Esophagus muscularis mucosa (tissue), 4 donors: Measurements from ENCODE around the gene SSBP4. TPM values are rescaled to one million over a fixed set of nuclear protein-coding genes. Genes with fewer than 3 reads are reported as not detected.
A peak's percentile ranks its signal among the peaks of the same experiment; 100 is the strongest.

Source experiments
- DNase-seq: peaks from one replicate; pipeline ENCODE4 v3.0.0-alpha.2; 2017; ENCODE audit errors: extremely low spot score
- H3K27ac ChIP-seq, 4 donors: fragments of 200-600 bp; sonication (generic); replicated peaks in 1 of 4; 1 replicate in 3 of 4; 2 replicates in 1 of 4; pipeline ENCODE4 v1.5.1; 2016 to 2019; ENCODE audit warnings: mild to moderate bottlenecking in 1 of 4
- H3K27me3 ChIP-seq, 4 donors: fragments of 200-600 bp; sonication (generic); one replicate each; pipeline versions ENCODE4 v1.5.1 to v1.6.0; 2016 to 2019
- H3K36me3 ChIP-seq, 4 donors: fragments of 200-600 bp; sonication (generic); one replicate each; pipeline ENCODE4 v1.5.1; 2016 to 2019
- H3K4me1 ChIP-seq, 4 donors: fragments of 200-600 bp; sonication (generic); one replicate each; pipeline ENCODE4 v1.5.1; 2016 to 2019
- H3K4me3 ChIP-seq, 4 donors: fragments of 200-600 bp; sonication (generic); 1 replicate in 2 of 4; 2 replicates in 2 of 4; pipeline ENCODE4 v1.5.1; 2016 to 2019; ENCODE audit warnings: mild to moderate bottlenecking in 4 of 4, moderate library complexity in 1 of 4
- H3K9me3 ChIP-seq, 4 donors: fragments of 200-600 bp; sonication (generic); 1 replicate in 3 of 4; 2 replicates in 1 of 4; pipeline ENCODE4 v1.5.1; 2016 to 2019
- EP300 ChIP-seq: sonication (generic); formaldehyde crosslinking; IDR thresholded peaks from one replicate; pipeline ENCODE4 v1.6.1; 2017; ENCODE audit warnings: antibody characterized with exemption
- POLR2A ChIP-seq: fragments of 450-650 bp; IDR thresholded peaks from one replicate; pipeline ENCODE4 v1.6.1; 2017; ENCODE audit warnings: antibody characterized with exemption, moderate library complexity, mild to moderate bottlenecking, low read depth
- POLR2AphosphoS5 ChIP-seq, 2 donors: sonication (generic); formaldehyde crosslinking; IDR thresholded peaks; one replicate each; pipeline ENCODE4 v1.6.1; 2017; ENCODE audit warnings: antibody characterized with exemption in 2 of 2
- WGBS: methylation state at CpG from one replicate; pipeline ENCODE4 v1.1.5; 2018; 5-methylcytosine and 5-hydroxymethylcytosine counted together
- intact Hi-C: fragments of 100-400 bp; cut with DNase I; formaldehyde crosslinking; loops from one replicate; pipeline ENCODE4 v1.15.1; 2023
- total RNA-seq, 4 donors: library from RNA; depleted of rRNA; stranded (reverse); fragments of >200 nt; gene quantifications; one replicate each; pipeline versions ENCODE4 v1.1.0 to v1.2.1, GENCODE V29; 2016
- TF ChIP-seq, protein P1 (sequence below), 3 experiments: fragments of 200-600 bp in 2 of 3; fragments of 450-650 bp in 1 of 3; sonication (generic) in 2 of 3; IDR thresholded peaks; one replicate each; pipeline ENCODE4 v1.5.1; 2017 to 2019; ENCODE audit warnings: antibody characterized with exemption in 3 of 3, mild to moderate bottlenecking in 2 of 3, moderate library complexity in 1 of 3

SSBP4 gene
- total RNA-seq, 4 donors from 2014 or later, result 53.2 to 109 (median 77.8) TPM

DNA sequence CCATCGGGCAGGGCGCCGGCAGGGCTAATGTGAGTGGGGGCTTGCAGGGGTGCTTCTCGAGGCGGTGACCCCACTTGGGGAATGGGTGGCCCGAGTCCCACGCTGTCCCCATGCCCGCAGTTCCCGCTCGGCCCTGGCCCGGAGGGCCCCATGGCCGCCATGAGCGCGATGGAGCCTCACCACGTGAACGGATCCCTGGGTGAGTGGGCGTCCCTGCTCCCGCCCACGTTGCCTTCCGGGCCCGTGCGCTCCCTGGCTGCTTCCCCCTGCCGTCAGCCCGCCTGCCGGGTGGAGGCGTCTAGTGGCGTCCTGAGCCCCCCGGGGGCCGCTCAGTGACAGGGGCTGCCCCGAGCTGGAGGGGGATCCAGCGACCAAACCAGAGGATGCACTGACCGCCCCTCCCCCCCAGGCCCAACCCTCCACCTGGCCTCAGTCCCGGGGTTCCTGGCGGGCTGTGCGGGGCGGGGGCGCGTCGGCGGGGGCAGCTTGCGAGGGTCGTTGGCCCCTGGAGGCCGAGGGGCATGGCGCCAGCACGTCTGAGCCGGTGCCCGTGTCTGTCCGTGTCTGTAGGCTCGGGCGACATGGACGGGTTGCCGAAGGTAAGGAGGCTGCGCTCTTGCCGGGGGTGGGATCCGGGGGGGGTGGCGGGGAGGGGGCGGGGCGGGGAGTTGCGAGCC lies 14.0 kb downstream of the SSBP4 start:
- Histone ChIP-seq H3K27ac (peak overlapping the region; percentile 68 to 79 (median 72)), H3K27me3 (no peaks in the 10 kb centered on the region), H3K4me3 (peak overlapping the region; percentile 56 to 65 (median 62)), H3K9me3 (no peaks in the 10 kb centered on the region), H3K36me3 (peaks cover 0 to 28% (median 22%) of the 10 kb centered on the region in 4 donors), H3K4me1 (peaks cover 44 to 86% (median 67%) of the 10 kb centered on the region in 4 donors)
- 30% methylated on average over 13 of the region's 59 CpGs for WGBS
- intact Hi-C loops, result no loop called here
- TF ChIP-seq POLR2AphosphoS5 (IDR thresholded peaks at IDR 0.05) (peak; percentile 15 to 25), EP300 (no peak), POLR2A (no peak)
- TF ChIP-seq, protein P1, sequence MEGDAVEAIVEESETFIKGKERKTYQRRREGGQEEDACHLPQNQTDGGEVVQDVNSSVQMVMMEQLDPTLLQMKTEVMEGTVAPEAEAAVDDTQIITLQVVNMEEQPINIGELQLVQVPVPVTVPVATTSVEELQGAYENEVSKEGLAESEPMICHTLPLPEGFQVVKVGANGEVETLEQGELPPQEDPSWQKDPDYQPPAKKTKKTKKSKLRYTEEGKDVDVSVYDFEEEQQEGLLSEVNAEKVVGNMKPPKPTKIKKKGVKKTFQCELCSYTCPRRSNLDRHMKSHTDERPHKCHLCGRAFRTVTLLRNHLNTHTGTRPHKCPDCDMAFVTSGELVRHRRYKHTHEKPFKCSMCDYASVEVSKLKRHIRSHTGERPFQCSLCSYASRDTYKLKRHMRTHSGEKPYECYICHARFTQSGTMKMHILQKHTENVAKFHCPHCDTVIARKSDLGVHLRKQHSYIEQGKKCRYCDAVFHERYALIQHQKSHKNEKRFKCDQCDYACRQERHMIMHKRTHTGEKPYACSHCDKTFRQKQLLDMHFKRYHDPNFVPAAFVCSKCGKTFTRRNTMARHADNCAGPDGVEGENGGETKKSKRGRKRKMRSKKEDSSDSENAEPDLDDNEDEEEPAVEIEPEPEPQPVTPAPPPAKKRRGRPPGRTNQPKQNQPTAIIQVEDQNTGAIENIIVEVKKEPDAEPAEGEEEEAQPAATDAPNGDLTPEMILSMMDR (IDR thresholded peaks at IDR 0.05), result no peak
- no peak for DNase-seq

DNA sequence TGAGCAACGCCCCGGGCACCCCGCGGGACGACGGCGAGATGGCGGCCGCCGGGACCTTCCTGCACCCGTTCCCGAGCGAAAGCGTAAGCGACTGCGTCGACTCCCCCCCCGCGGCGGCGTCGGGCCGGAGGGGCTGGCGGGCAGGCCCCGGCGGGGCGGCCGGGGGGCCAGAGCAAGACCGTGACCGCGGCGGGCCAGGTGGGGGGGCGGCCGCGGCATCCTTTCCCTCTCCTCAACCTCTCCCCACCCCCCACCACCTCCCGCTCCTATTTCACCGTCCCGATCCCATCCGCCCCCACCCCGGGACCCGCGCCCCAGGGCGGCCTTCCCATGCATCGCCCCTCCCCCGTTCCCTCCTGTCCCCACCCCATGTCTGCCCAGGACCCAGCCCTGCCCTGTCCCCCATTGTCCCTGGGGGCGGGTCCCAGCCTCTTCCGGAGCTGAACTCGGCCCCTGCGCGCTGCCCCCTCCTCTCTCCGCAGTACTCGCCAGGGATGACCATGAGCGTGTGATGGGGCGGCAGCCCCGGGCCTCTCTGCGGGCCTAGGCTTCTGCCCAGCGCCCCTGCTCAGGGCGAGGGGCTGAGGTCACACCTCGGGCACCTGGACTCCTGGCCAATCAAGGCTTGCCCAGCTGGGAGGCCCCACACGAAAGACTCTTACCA lies 14.7 kb downstream of the SSBP4 start:
- TF ChIP-seq, protein P1 (IDR thresholded peaks at IDR 0.05), result no peak
- no peak for TF ChIP-seq POLR2A
- TF ChIP-seq POLR2AphosphoS5 (IDR thresholded peaks at IDR 0.05), result no peak
- no peak for TF ChIP-seq EP300
- Histone ChIP-seq H3K27ac (peak overlapping the region; percentile 68 to 79 (median 72)), H3K27me3 (no peaks in the 10 kb centered on the region), H3K9me3 (no peaks in the 10 kb centered on the region), H3K4me3 (peak overlapping the region; percentile 56 to 65 (median 62)), H3K36me3 (peaks cover 0 to 25% (median 20%) of the 10 kb centered on the region in 4 donors), H3K4me1 (peaks cover 43 to 86% (median 67%) of the 10 kb centered on the region in 4 donors)
- no peak for DNase-seq
- WGBS, result 8% methylated on average over 11 of the region's 60 CpGs
- intact Hi-C loops, result no loop called here

DNA sequence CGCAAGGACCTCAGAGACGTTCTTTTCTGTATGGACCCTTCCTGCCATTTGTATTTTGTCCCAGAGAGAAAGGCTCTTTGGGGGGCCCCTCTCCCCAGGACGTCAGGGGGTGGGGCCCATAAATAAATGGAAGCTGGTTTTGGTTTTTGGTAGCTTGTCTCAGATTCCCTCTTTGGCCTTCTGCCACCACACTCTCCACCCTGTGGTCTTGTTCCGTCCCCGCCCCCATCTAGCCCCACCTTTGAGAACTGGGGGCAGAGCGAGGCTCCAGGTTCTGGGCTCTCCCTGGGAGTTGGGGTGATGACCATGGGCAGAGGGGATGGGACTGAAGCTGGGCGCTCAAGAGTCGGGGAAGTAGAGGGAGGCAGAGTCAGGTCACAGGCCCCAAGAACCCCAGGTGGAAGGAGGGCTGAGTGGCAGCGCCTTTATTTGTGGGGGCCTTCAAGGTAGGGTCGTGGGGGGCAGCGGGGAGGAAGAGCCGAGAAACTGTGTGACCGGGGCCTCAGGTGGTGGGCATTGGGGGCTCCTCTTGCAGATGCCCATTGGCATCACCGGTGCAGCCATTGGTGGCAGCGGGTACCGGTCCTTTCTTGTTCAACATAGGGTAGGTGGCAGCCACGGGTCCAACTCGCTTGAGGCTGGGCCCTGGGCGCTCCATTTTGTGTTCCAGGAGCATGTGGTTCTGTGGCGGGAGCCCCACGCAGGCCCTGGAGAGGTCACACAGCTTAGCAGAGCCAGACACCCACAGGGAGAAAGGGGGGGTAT lies 15.4 kb downstream of the SSBP4 start:
- H3K27me3 ChIP-seq, result no peaks in the 10 kb centered on the region

DNA sequence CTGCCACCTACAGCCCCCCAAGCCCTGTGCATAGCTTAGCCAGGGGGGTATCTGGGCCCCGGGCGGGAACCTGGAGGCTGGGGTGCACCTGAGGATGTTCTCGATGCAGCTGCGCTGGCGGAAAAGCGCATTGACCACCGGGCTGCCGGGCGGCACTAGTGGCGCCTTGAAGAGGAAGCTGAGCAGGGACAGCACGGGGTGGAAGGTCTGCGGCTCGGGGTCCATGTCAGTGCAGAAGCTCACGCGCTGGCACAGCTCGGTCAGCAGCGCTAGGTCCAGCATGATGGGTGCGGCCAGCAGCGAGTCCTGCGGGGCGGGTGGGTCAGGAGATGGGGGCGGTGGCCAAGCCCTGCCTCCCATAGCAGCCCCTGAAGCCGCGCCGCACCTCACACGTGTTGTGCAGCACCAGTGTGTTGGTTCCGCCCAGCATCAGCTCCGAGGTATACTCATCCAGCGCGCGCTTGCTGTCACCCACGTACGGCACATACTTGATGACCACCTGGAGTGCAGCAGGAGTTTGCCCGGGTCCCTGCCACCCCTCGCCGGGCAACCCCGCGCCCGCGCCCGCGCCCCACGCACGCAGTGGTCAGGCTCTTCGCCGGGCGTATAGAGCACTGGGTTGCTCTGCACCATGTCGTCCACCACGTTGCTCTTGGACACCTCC lies 16.1 kb downstream of the SSBP4 start:
- Histone ChIP-seq H3K4me3 (no peak overlapping the region), H3K4me1 (peaks cover 32 to 84% (median 67%) of the 10 kb centered on the region in 4 donors), H3K36me3 (peaks cover 0 to 25% (median 20%) of the 10 kb centered on the region in 4 donors), H3K27ac (peak overlapping the region in 1 of 4 donors; percentile 79), H3K27me3 (no peaks in the 10 kb centered on the region), H3K9me3 (no peaks in the 10 kb centered on the region)
- TF ChIP-seq, protein P1 (IDR thresholded peaks at IDR 0.05), result no peak
- TF ChIP-seq EP300, result no peak
- no peak for TF ChIP-seq POLR2AphosphoS5 (IDR thresholded peaks at IDR 0.05)
- no peak for TF ChIP-seq POLR2A
- intact Hi-C loops, result no loop called here
- DNase-seq, result no peak
- 94% methylated on average over 37 of the region's 49 CpGs for WGBS

More for the DNA sequence above, 15.4 kb downstream of the SSBP4 start:
- H3K9me3 ChIP-seq, result no peaks in the 10 kb centered on the region
- peaks cover 36 to 86% (median 67%) of the 10 kb centered on the region in 4 donors for H3K4me1 ChIP-seq
- intact Hi-C loops, result no loop called here
- TF ChIP-seq POLR2AphosphoS5 (IDR thresholded peaks at IDR 0.05) (no peak), EP300 (no peak), POLR2A (no peak)
- TF ChIP-seq, protein P1 (IDR thresholded peaks at IDR 0.05), result no peak
- WGBS, result 85% methylated on average over 18 of the region's 21 CpGs
- peak overlapping the region; percentile 68 to 79 (median 72) for H3K27ac ChIP-seq
- peaks cover 0 to 25% (median 20%) of the 10 kb centered on the region in 4 donors for H3K36me3 ChIP-seq
- H3K4me3 ChIP-seq, result peak overlapping the region; percentile 56 to 65 (median 62)
- no peak for DNase-seq
